SK-N-MC (cell line): ENCODE data around the gene STX2.

Source experiments
- DNase-seq: peaks from one replicate; pipeline ENCODE4 v3.0.0-alpha.2; 2011; ENCODE audit warnings: low read depth, low spot score
- H3K27ac ChIP-seq: fragments of 200-600 bp; sonication (generic); 2 replicates; pipeline ENCODE4 v1.5.1; 2016; ENCODE audit warnings: mixed run types
- H3K36me3 ChIP-seq: fragments of 200-600 bp; sonication (generic); 2 replicates; pipeline ENCODE4 v1.6.1; 2017; ENCODE audit warnings: antibody characterized with exemption, low read length, mixed read lengths; ENCODE audit not compliant: insufficient read depth
- H3K4me3 ChIP-seq: fragments of 200-600 bp; sonication (generic); 2 replicates; pipeline ENCODE4 v1.5.1; 2016
- H3K9ac ChIP-seq: fragments of 200-600 bp; sonication (generic); 2 replicates; pipeline ENCODE4 v1.8.0; 2017; ENCODE audit warnings: mixed run types, mixed read lengths; ENCODE audit not compliant: insufficient read length
- H3K9me3 ChIP-seq: fragments of 200-600 bp; sonication (generic); 2 replicates; pipeline ENCODE4 v1.6.1; 2017; ENCODE audit warnings: low read depth, mild to moderate bottlenecking, antibody characterized with exemption, low read length, moderate library complexity, mixed read lengths
- EZH2 ChIP-seq: fragments of 200-600 bp; sonication (generic); IDR thresholded peaks from one replicate; pipeline ENCODE4 v1.6.1; 2017; ENCODE audit warnings: antibody characterized with exemption
- FOXP2 ChIP-seq: optimal IDR thresholded peaks from 2 replicates; pipeline ENCODE3; 2011; ENCODE audit warnings: mild to moderate bottlenecking, moderate library complexity; ENCODE audit not compliant: insufficient read depth; ENCODE audit errors: extremely low read length, control extremely low read depth
- POLR2AphosphoS5 ChIP-seq: IDR thresholded peaks from 2 replicates; pipeline ENCODE4 v1.6.1; 2012; ENCODE audit warnings: mild to moderate bottlenecking, low read depth, low read length, borderline replicate concordance

The STX2 gene

GRCh38 chr12:130744274-130744673 lies 94.8 kb downstream of the STX2 start:
- Histone ChIP-seq H3K9me3 (no peaks in the 10 kb centered on the region), H3K4me3 (no peak overlapping the region), H3K36me3 (no peaks in the 10 kb centered on the region), H3K9ac (no peak overlapping the region), H3K27ac (no peak overlapping the region)
- DNase-seq, result no peak
- TF ChIP-seq FOXP2 (no peak), EZH2 (no peak), POLR2AphosphoS5 (no peak)

GRCh38 chr12:130743606-130744005 lies 95.4 kb downstream of the STX2 start:
- DNase-seq, result no peak
- Histone ChIP-seq H3K36me3 (no peaks in the 10 kb centered on the region), H3K4me3 (no peak overlapping the region), H3K9me3 (no peaks in the 10 kb centered on the region), H3K27ac (no peak overlapping the region), H3K9ac (no peak overlapping the region)
- TF ChIP-seq FOXP2, result no peak
- no peak for TF ChIP-seq EZH2
- TF ChIP-seq POLR2AphosphoS5, result no peak

- Histone ChIP-seq H3K9ac (no peak overlapping the region), H3K9me3 (no peaks in the 10 kb centered on the region), H3K27ac (no peak overlapping the region), H3K36me3 (no peaks in the 10 kb centered on the region), H3K4me3 (no peak overlapping the region)
- TF ChIP-seq POLR2AphosphoS5 (no peak), EZH2 (no peak), FOXP2 (no peak)
- no peak for DNase-seq
Measured at GRCh38 chr12:130743176-130743575, 95.9 kb downstream of the STX2 start.

DNA sequence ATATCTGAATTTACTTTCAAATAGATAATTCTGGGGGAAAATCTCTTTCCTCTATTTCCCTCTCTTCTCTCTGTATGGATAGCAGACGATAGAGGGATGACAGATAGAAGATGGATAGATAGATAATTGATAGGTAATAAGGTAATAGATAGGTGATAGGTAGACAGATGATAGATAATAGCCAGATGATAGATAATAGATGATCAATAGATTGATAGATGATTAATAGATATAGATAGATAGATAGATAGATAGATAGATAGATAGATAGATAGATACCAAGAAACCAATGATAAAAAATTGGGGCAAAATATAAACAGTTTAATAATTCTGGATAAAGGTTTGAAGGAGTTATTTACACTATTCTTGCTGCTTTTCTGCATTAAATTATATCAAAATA lies 96.3 kb downstream of the STX2 start:
- TF ChIP-seq EZH2 (no peak), POLR2AphosphoS5 (no peak), FOXP2 (no peak)
- Histone ChIP-seq H3K4me3 (no peak overlapping the region), H3K9ac (no peak overlapping the region), H3K27ac (no peak overlapping the region), H3K36me3 (no peaks in the 10 kb centered on the region), H3K9me3 (no peaks in the 10 kb centered on the region)
- DNase-seq, result no peak

DNA sequence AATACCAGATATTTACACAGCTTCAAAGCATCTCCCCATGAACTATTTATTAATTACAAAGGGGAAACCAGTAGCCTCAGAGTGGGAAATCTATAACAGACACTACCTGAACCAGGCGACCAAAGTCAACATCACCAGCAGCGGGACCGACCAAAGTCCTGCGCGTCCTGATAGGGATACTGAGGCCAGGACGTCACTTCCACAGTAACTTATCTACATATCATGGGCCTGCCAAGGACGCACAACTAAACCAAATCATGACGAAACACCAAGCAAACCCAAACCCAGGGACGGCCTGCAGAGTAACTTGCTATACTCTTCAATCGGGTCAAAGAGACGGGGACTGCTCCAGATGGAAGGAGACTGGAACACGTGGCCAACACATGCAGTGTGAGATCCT lies 96.9 kb downstream of the STX2 start:
- TF ChIP-seq FOXP2 (no peak), POLR2AphosphoS5 (no peak), EZH2 (no peak)
- Histone ChIP-seq H3K36me3 (no peaks in the 10 kb centered on the region), H3K9ac (no peak overlapping the region), H3K27ac (no peak overlapping the region), H3K4me3 (no peak overlapping the region), H3K9me3 (no peaks in the 10 kb centered on the region)
- DNase-seq, result no peak
